ENCODE measurements around the gene CPN1.

DNA sequence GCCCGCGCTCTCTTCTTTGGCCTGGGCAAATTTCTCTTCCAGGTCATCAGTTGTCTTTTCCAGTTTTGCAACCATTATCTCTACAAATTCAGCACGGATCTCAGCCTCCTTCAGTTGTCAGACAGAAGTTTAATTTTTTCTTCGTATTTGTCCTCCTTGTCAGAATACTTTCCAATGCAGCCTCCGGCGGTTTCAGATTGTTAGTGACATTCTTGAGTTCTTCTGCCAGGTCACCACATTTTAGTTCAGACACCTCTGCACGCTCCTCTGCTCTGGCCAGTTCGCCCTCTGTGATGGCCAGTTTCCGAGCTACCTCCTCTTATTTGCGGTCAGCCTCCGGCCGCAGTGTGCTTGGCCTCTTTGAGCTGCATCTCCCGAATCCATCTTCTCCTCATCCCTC lies 32.8 kb upstream of the CPN1 start:
- TF ChIP-seq RFX5 (IDR thresholded peaks at IDR 0.05; ENCODE audit: borderline replicate concordance, low read depth, low read length) = no peak
- no peak for TF ChIP-seq SIN3A (conservative IDR thresholded peaks at IDR 0.05 in 1 of 2, IDR thresholded peaks at IDR 0.05 in 1 of 2; ENCODE audit: low read depth in 1 of 2, low read length in 2 of 2)
- no peak for TF ChIP-seq CTCF (IDR thresholded peaks at IDR 0.05; ENCODE audit: control extremely low read depth in 1 of 3, insufficient read depth in 1 of 3, low read depth in 1 of 3, low read length in 3 of 3)
- no peak for TF ChIP-seq JUND (IDR thresholded peaks at IDR 0.05; ENCODE audit: low read length)
- no peak for TF ChIP-seq KDM1A (IDR thresholded peaks at IDR 0.05; ENCODE audit: borderline replicate concordance, low read length)
- TF ChIP-seq POLR2AphosphoS5 (IDR thresholded peaks at IDR 0.05; ENCODE audit: low read depth, low read length) = no peak
- no peak for TF ChIP-seq EZH2 (IDR thresholded peaks at IDR 0.05; ENCODE audit: low read depth, low read length, severe bottlenecking)
- TF ChIP-seq CHD2 (IDR thresholded peaks at IDR 0.05; ENCODE audit: low read length) = no peak
- TF ChIP-seq POLR2A (IDR thresholded peaks at IDR 0.05; ENCODE audit: control extremely low read depth in 1 of 2, low read depth in 2 of 2, low read length in 2 of 2) = no peak
- no peak for TF ChIP-seq EP300 (IDR thresholded peaks at IDR 0.05; ENCODE audit: borderline replicate concordance in 1 of 2, low read depth in 2 of 2, low read length in 2 of 2)
- TF ChIP-seq, protein P1, sequence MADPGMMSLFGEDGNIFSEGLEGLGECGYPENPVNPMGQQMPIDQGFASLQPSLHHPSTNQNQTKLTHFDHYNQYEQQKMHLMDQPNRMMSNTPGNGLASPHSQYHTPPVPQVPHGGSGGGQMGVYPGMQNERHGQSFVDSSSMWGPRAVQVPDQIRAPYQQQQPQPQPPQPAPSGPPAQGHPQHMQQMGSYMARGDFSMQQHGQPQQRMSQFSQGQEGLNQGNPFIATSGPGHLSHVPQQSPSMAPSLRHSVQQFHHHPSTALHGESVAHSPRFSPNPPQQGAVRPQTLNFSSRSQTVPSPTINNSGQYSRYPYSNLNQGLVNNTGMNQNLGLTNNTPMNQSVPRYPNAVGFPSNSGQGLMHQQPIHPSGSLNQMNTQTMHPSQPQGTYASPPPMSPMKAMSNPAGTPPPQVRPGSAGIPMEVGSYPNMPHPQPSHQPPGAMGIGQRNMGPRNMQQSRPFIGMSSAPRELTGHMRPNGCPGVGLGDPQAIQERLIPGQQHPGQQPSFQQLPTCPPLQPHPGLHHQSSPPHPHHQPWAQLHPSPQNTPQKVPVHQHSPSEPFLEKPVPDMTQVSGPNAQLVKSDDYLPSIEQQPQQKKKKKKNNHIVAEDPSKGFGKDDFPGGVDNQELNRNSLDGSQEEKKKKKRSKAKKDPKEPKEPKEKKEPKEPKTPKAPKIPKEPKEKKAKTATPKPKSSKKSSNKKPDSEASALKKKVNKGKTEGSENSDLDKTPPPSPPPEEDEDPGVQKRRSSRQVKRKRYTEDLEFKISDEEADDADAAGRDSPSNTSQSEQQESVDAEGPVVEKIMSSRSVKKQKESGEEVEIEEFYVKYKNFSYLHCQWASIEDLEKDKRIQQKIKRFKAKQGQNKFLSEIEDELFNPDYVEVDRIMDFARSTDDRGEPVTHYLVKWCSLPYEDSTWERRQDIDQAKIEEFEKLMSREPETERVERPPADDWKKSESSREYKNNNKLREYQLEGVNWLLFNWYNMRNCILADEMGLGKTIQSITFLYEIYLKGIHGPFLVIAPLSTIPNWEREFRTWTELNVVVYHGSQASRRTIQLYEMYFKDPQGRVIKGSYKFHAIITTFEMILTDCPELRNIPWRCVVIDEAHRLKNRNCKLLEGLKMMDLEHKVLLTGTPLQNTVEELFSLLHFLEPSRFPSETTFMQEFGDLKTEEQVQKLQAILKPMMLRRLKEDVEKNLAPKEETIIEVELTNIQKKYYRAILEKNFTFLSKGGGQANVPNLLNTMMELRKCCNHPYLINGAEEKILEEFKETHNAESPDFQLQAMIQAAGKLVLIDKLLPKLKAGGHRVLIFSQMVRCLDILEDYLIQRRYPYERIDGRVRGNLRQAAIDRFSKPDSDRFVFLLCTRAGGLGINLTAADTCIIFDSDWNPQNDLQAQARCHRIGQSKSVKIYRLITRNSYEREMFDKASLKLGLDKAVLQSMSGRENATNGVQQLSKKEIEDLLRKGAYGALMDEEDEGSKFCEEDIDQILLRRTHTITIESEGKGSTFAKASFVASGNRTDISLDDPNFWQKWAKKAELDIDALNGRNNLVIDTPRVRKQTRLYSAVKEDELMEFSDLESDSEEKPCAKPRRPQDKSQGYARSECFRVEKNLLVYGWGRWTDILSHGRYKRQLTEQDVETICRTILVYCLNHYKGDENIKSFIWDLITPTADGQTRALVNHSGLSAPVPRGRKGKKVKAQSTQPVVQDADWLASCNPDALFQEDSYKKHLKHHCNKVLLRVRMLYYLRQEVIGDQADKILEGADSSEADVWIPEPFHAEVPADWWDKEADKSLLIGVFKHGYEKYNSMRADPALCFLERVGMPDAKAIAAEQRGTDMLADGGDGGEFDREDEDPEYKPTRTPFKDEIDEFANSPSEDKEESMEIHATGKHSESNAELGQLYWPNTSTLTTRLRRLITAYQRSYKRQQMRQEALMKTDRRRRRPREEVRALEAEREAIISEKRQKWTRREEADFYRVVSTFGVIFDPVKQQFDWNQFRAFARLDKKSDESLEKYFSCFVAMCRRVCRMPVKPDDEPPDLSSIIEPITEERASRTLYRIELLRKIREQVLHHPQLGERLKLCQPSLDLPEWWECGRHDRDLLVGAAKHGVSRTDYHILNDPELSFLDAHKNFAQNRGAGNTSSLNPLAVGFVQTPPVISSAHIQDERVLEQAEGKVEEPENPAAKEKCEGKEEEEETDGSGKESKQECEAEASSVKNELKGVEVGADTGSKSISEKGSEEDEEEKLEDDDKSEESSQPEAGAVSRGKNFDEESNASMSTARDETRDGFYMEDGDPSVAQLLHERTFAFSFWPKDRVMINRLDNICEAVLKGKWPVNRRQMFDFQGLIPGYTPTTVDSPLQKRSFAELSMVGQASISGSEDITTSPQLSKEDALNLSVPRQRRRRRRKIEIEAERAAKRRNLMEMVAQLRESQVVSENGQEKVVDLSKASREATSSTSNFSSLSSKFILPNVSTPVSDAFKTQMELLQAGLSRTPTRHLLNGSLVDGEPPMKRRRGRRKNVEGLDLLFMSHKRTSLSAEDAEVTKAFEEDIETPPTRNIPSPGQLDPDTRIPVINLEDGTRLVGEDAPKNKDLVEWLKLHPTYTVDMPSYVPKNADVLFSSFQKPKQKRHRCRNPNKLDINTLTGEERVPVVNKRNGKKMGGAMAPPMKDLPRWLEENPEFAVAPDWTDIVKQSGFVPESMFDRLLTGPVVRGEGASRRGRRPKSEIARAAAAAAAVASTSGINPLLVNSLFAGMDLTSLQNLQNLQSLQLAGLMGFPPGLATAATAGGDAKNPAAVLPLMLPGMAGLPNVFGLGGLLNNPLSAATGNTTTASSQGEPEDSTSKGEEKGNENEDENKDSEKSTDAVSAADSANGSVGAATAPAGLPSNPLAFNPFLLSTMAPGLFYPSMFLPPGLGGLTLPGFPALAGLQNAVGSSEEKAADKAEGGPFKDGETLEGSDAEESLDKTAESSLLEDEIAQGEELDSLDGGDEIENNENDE (IDR thresholded peaks at IDR 0.05; ENCODE audit: insufficient replicate concordance, low read length) = no peak
- no peak for TF ChIP-seq SIRT6 (IDR thresholded peaks at IDR 0.05; ENCODE audit: low read length)
- no peak for TF ChIP-seq CEBPB (IDR thresholded peaks at IDR 0.05; ENCODE audit: low read depth, low read length)
